ENCODE results near the gene SLC39A7.

GRCh38 chr6:33198853-33199436 is 1.7 kb upstream of the SLC39A7 start:
- TF ChIP-seq CTCF (optimal IDR thresholded peaks at IDR 0.05 in 1 of 3, IDR thresholded peaks at IDR 0.05 in 1 of 3, conservative IDR thresholded peaks at IDR 0.05 in 1 of 3; ENCODE audit: extremely low read depth in 1 of 3, insufficient read depth in 2 of 3, low read length in 3 of 3) (no peak), EZH2 (IDR thresholded peaks at IDR 0.05; ENCODE audit: low read length) (no peak)
